A673 (cell line): ENCODE data around the gene ELP5. TPM values are rescaled to one million over a fixed set of nuclear protein-coding genes. Genes with fewer than 3 reads are reported as not detected.

ENCODE experiments used
- BruUV-seq: library from RNA; stranded (reverse); fragments of 400-500 nt; replicated peaks from 2 replicates; lab custom pipeline; 2021; lab: Mats Ljungman, UMichigan
- CTCF ChIA-PET: fragments of 300-600 bp; sonication (Branson Sonifier 250); formaldehyde crosslinking; loops from one replicate; lab custom pipeline; 2022; ENCODE audit warnings: antibody characterized with exemption; lab: Charles Lee
- POLR2A ChIA-PET: fragments of 300-600 bp; sonication (Branson Sonifier 250); formaldehyde crosslinking; loops from one replicate; lab custom pipeline; 2022; ENCODE audit warnings: antibody characterized with exemption; ENCODE audit not compliant: low non-redundant PET; lab: Charles Lee
- DNase-seq: peaks from one replicate; pipeline ENCODE4 v3.0.0-alpha.2; 2015; ENCODE audit warnings: low spot score
- H3K27ac ChIP-seq: fragments of 200-600 bp; sonication (generic); 2 replicates; pipeline ENCODE4 v1.5.1; 2016; ENCODE audit warnings: mixed run types, low read depth, mild to moderate bottlenecking, mixed read lengths, antibody characterized with exemption, low read length; ENCODE audit not compliant: poor library complexity, severe bottlenecking
- H3K27me3 ChIP-seq: fragments of 200-600 bp; sonication (generic); replicated peaks from 2 replicates; pipeline ENCODE4 v1.6.1; 2017; ENCODE audit warnings: mixed run types, low read depth, mild to moderate bottlenecking, mixed read lengths, antibody characterized with exemption, low read length; ENCODE audit not compliant: insufficient read depth, poor library complexity
- H3K36me3 ChIP-seq: fragments of 200-600 bp; sonication (generic); 2 replicates; pipeline ENCODE4 v1.6.1; 2016; ENCODE audit warnings: mixed run types, mild to moderate bottlenecking, mixed read lengths, antibody characterized with exemption, low read length; ENCODE audit not compliant: insufficient read depth, poor library complexity, severe bottlenecking
- H3K4me1 ChIP-seq: fragments of 200-600 bp; sonication (generic); 2 replicates; pipeline ENCODE4 v1.6.1; 2017; ENCODE audit warnings: mixed run types, mild to moderate bottlenecking, mixed read lengths, antibody characterized with exemption, low read length; ENCODE audit not compliant: insufficient read depth, poor library complexity, severe bottlenecking
- H3K4me3 ChIP-seq: fragments of 200-600 bp; sonication (generic); 2 replicates; pipeline ENCODE4 v1.5.1; 2016; ENCODE audit warnings: low read depth, mixed run types, mild to moderate bottlenecking, mixed read lengths, low read length; ENCODE audit not compliant: poor library complexity, severe bottlenecking
- H3K9me3 ChIP-seq: fragments of 200-600 bp; sonication (generic); 2 replicates; pipeline ENCODE4 v1.6.1; 2016; ENCODE audit warnings: mixed run types, low read depth, mild to moderate bottlenecking, mixed read lengths, antibody characterized with exemption, low read length; ENCODE audit not compliant: poor library complexity, severe bottlenecking
- CTCF ChIP-seq: fragments of 300-800, 200-600 bp; sonication (generic); conservative IDR thresholded peaks from 2 replicates; pipeline ENCODE4 v1.5.1; 2017; ENCODE audit warnings: low read depth, mild to moderate bottlenecking, antibody characterized with exemption, low read length, moderate library complexity, mixed read lengths
- EZH2 ChIP-seq: fragments of 200-600 bp; sonication (generic); IDR thresholded peaks from 2 replicates; pipeline ENCODE4 v1.6.1; 2017; ENCODE audit warnings: borderline replicate concordance, low read depth, mild to moderate bottlenecking, mixed read lengths, antibody characterized with exemption, low read length; ENCODE audit not compliant: poor library complexity, severe bottlenecking
- intact Hi-C: fragments of 100-400 bp; cut with micrococcal nuclease; formaldehyde crosslinking; loops from one replicate; pipeline ENCODE4 v1.10.0; 2022; ENCODE audit not compliant: unreplicated experiment
- total RNA-seq: library from RNA; stranded (reverse); gene quantifications from 2 replicates; pipeline ENCODE4 v1.2.3, GENCODE V29; 2021

The ELP5 gene
- total RNA-seq, 1 experiment from 2014 or later: 128 TPM

- no peak overlapping the region for H3K27ac ChIP-seq
- POLR2A ChIA-PET: interaction anchor here (0.6 kb wide), 1 partner anchor 9 kb away, joined by 3 read pairs; no protein-coding TSS in a partner anchor
- no peak overlapping the region for H3K4me3 ChIP-seq
- no peak for DNase-seq
- BruUV-seq: no TSS peak
- TF ChIP-seq CTCF (no peak), EZH2 (no peak)
- H3K36me3 ChIP-seq: peaks cover 81% of the 10 kb centered on the region
- CTCF ChIA-PET: no interaction called here
- H3K27me3 ChIP-seq: no peaks in the 10 kb centered on the region
- no peaks in the 10 kb centered on the region for H3K9me3 ChIP-seq
- intact Hi-C loops: no loop called here
- peaks cover 10% of the 10 kb centered on the region for H3K4me1 ChIP-seq
Observed at GRCh38 chr17:7224110-7224509, 27.9 kb upstream of the ELP5 start.

GRCh38 chr17:7224661-7225111 is 27.3 kb upstream of the ELP5 start:
- TSS peak; percentile 34 for BruUV-seq
- CTCF ChIA-PET: no interaction called here
- Histone ChIP-seq H3K36me3 (peaks cover 87% of the 10 kb centered on the region), H3K27me3 (no peaks in the 10 kb centered on the region), H3K27ac (no peak overlapping the region), H3K4me1 (peaks cover 5% of the 10 kb centered on the region), H3K4me3 (no peak overlapping the region), H3K9me3 (no peaks in the 10 kb centered on the region)
- TF ChIP-seq EZH2 (no peak), CTCF (no peak)
- no peak for DNase-seq
- intact Hi-C loops: no loop called here
- POLR2A ChIA-PET: interaction anchor here (0.6 kb wide), 1 partner anchor 8 kb away, joined by 3 read pairs; no protein-coding TSS in a partner anchor

- Histone ChIP-seq H3K36me3 (peaks cover 98% of the 10 kb centered on the region), H3K27ac (no peak overlapping the region), H3K4me3 (no peak overlapping the region), H3K4me1 (peaks cover 5% of the 10 kb centered on the region), H3K9me3 (no peaks in the 10 kb centered on the region), H3K27me3 (no peaks in the 10 kb centered on the region)
- no peak for TF ChIP-seq EZH2
- TF ChIP-seq CTCF: no peak
- no peak for DNase-seq
- ChIA-PET POLR2A (no interaction called here), CTCF (no interaction called here)
- intact Hi-C loops: no loop called here
- BruUV-seq: no TSS peak
Observed at GRCh38 chr17:7225711-7226331, 26.2 kb upstream of the ELP5 start.
